ENCODE data around the gene NKX3-2.

GRCh38 chr4:13523591-13524503 is 20.5 kb downstream of the NKX3-2 start:
- TF ChIP-seq CTCF (IDR thresholded peaks at IDR 0.05; ENCODE audit: insufficient read depth, low read depth, low read length) (no peak), EZH2 (IDR thresholded peaks at IDR 0.05; ENCODE audit: insufficient read depth, low read length) (no peak)
